HFFc6 (cell line): ENCODE data around the gene TMCO2. TPM values are rescaled to one million over a fixed set of nuclear protein-coding genes. Genes with fewer than 3 reads are reported as not detected.

Experiments
- DNase-seq: peaks from one replicate; pipeline ENCODE4 v3.0.0-alpha.2; 2018
- H3K27ac Mint-ChIP-seq: 2 replicates; pipeline ENCODE4 v1.8.0; 2020; ENCODE audit warnings: mild to moderate bottlenecking, mixed read lengths
- H3K27me3 Mint-ChIP-seq: 2 replicates; pipeline ENCODE4 v1.8.0; 2021; ENCODE audit warnings: mild to moderate bottlenecking, moderate library complexity, mixed read lengths; ENCODE audit not compliant: insufficient read depth
- H3K36me3 Mint-ChIP-seq: 2 replicates; pipeline ENCODE4 v1.8.0; 2021; ENCODE audit warnings: low read depth, mixed read lengths
- H3K4me1 Mint-ChIP-seq: 2 replicates; pipeline ENCODE4 v1.8.0; 2020; ENCODE audit warnings: low read depth, mixed read lengths
- H3K4me3 Mint-ChIP-seq: 2 replicates; pipeline ENCODE4 v1.8.0; 2020; ENCODE audit warnings: mild to moderate bottlenecking, moderate library complexity, mixed read lengths
- H3K9me3 Mint-ChIP-seq: 2 replicates; pipeline ENCODE4 v1.8.0; 2020; ENCODE audit warnings: mild to moderate bottlenecking, mixed read lengths
- CTCF ChIP-seq: fragments of 200-600 bp; sonication (generic); IDR thresholded peaks from 2 replicates; pipeline ENCODE4 v1.5.0; 2021; ENCODE audit warnings: antibody characterized with exemption, mild to moderate bottlenecking
- total RNA-seq, 6 experiments: library from RNA; stranded (reverse); fragmentation: NEBNext Ultra II Directional; extraction: Animal tissue kit (Norgen Biotek cat#: 25700); gene quantifications; 2 replicates in 1 of 6; 3 replicates in 5 of 6; pipeline ENCODE4 v1.2.3, GENCODE V29; 2021

The TMCO2 gene
- total RNA-seq, 6 experiments from 2014 or later = not detected

- H3K27ac Mint-ChIP-seq = no peak overlapping the region
- TF ChIP-seq CTCF = no peak
- peaks cover 50% of the 10 kb centered on the region for H3K36me3 Mint-ChIP-seq
- H3K4me1 Mint-ChIP-seq = peaks cover 20% of the 10 kb centered on the region
- no peaks in the 10 kb centered on the region for H3K27me3 Mint-ChIP-seq
- no peak for DNase-seq
- no peak overlapping the region for H3K4me3 Mint-ChIP-seq
- no peaks in the 10 kb centered on the region for H3K9me3 Mint-ChIP-seq
Measured at GRCh38 chr1:40272653-40273213, 25.0 kb downstream of the TMCO2 start.

- Mint-ChIP-seq H3K9me3 (no peaks in the 10 kb centered on the region), H3K4me3 (no peak overlapping the region), H3K4me1 (peaks cover 13% of the 10 kb centered on the region), H3K36me3 (peaks cover 46% of the 10 kb centered on the region), H3K27ac (no peak overlapping the region), H3K27me3 (no peaks in the 10 kb centered on the region)
- DNase-seq = no peak
- TF ChIP-seq CTCF = no peak
Measured at GRCh38 chr1:40273547-40274166, 25.9 kb downstream of the TMCO2 start.

DNA sequence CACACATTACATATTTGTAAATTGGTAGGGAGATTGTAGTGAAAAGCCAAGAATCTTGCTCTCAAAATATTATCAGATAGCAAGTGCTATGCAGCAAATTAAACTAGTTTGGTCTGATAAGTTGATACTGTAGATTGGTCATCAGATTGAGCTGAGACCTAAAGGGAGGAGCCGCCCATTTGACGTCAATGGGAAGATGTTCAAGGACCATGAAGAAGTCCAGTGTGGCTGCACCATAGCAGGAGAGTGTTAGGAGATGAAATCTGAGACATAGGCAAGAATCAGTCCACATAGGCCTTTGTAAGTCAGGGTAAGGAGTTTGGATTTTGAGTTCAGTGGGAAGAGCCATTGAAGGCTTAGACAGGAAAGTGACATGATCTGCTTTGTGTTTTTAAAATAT, 26.6 kb downstream of the TMCO2 start:
- Mint-ChIP-seq H3K36me3 (peaks cover 50% of the 10 kb centered on the region), H3K27me3 (no peaks in the 10 kb centered on the region), H3K4me3 (no peak overlapping the region), H3K27ac (no peak overlapping the region), H3K4me1 (peaks cover 13% of the 10 kb centered on the region), H3K9me3 (no peaks in the 10 kb centered on the region)
- no peak for TF ChIP-seq CTCF
- no peak for DNase-seq

GRCh38 chr1:40276122-40276521, 28.4 kb downstream of the TMCO2 start:
- H3K4me1 Mint-ChIP-seq = no peaks in the 10 kb centered on the region
- no peak overlapping the region for H3K4me3 Mint-ChIP-seq
- H3K36me3 Mint-ChIP-seq = peaks cover 48% of the 10 kb centered on the region

DNA sequence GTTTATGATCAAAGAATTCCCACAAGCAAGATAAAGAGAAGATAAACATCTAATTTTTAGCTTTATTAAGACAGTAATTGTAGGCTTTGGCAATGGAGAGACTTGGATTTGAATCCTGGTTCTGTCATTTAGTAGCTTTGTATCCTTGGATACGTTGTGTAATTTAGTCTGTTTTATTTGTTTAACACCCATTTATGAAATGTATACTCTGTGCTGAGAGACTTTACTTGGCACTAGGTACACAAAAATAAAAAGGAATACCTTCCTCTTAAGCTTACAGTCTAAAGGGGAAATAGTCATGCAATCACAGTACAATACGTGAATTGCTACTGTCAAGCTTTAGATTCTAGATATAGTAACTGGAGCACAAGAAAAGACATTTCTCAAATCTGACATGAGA, 34.1 kb downstream of the TMCO2 start:
- no peaks in the 10 kb centered on the region for H3K4me1 Mint-ChIP-seq
- H3K27me3 Mint-ChIP-seq = no peaks in the 10 kb centered on the region; the same call in 1 of the 2 replicates
- H3K9me3 Mint-ChIP-seq = no peaks in the 10 kb centered on the region
- no peak overlapping the region for H3K27ac Mint-ChIP-seq
- peaks cover 30% of the 10 kb centered on the region for H3K36me3 Mint-ChIP-seq
- no peak overlapping the region for H3K4me3 Mint-ChIP-seq
- DNase-seq = no peak
- no peak for TF ChIP-seq CTCF

More at GRCh38 chr1:40276122-40276521, 28.4 kb downstream of the TMCO2 start:
- no peak overlapping the region for H3K27ac Mint-ChIP-seq
- H3K9me3 Mint-ChIP-seq = no peaks in the 10 kb centered on the region
- no peak for TF ChIP-seq CTCF
- no peak for DNase-seq
- H3K27me3 Mint-ChIP-seq = no peaks in the 10 kb centered on the region
